Endothelial cell of umbilical vein (primary cell): ENCODE data around the gene MAGI3. TPM values are rescaled to one million over a fixed set of nuclear protein-coding genes. Genes with fewer than 3 reads are reported as not detected.

Experiments used
- BruUV-seq: library from RNA; stranded (reverse); fragments of 400-500 nt; replicated peaks from 2 replicates; lab custom pipeline; 2021; lab: Mats Ljungman, UMichigan
- CTCF ChIA-PET: fragments of 300-600, 350-600 bp; sonication (Branson Sonifier 250); formaldehyde crosslinking; loops from one replicate; lab custom pipeline; 2021; ENCODE audit warnings: antibody characterized with exemption, inconsistent platforms; lab: Charles Lee
- POLR2A ChIA-PET: fragments of 300-600, 350-600 bp; sonication (Branson Sonifier 250); formaldehyde crosslinking; loops from one replicate; lab custom pipeline; 2021; ENCODE audit warnings: antibody characterized with exemption, inconsistent platforms; lab: Charles Lee
- DNase-seq: peaks from one replicate; pipeline ENCODE4 v3.0.0-alpha.2; 2011; ENCODE audit warnings: low read depth, low spot score
- FAIRE-seq: peaks from 2 replicates; lab custom pipeline; 2011; peaks lifted over from hg19 to GRCh38; lab: Jason Lieb, UNC
- H2AFZ ChIP-seq: 2 replicates; pipeline ENCODE4 v1.6.0; 2012; ENCODE audit warnings: low read depth, low read length, control low read depth, inconsistent platforms
- H3K27ac ChIP-seq: 2 replicates; pipeline ENCODE4 v1.5.1; 2011; ENCODE audit warnings: low read depth, mild to moderate bottlenecking, control low read depth, low read length, moderate library complexity; ENCODE audit not compliant: insufficient read depth
- H3K27me3 ChIP-seq, 2 experiments: 2 replicates each; pipeline versions ENCODE4 v1.6.0 to v1.6.1; 2011; ENCODE audit warnings: low read length in 2 of 2, mixed read lengths in 1 of 2; ENCODE audit not compliant: control insufficient read depth in 2 of 2, insufficient read depth in 2 of 2
- H3K36me3 ChIP-seq, 2 experiments: 2 replicates in 1 of 2; 3 replicates in 1 of 2; pipeline ENCODE4 v1.5.1; 2011; ENCODE audit warnings: low read length in 2 of 2, mild to moderate bottlenecking in 1 of 2, moderate library complexity in 1 of 2; ENCODE audit not compliant: control insufficient read depth in 2 of 2, insufficient read depth in 2 of 2; ENCODE audit errors: extremely low read depth in 1 of 2
- H3K4me1 ChIP-seq: 3 replicates; pipeline ENCODE4 v1.5.1; 2011; ENCODE audit warnings: mild to moderate bottlenecking, low read length; ENCODE audit not compliant: control insufficient read depth, insufficient read depth; ENCODE audit errors: extremely low read depth
- H3K4me2 ChIP-seq: 2 replicates; pipeline ENCODE4 v1.6.1; 2011; ENCODE audit warnings: low read length, control low read depth, mixed read lengths; ENCODE audit not compliant: insufficient read depth
- H3K4me3 ChIP-seq, 3 experiments: fragments of 200-600 bp in 1 of 3; sonication (generic), shearing (Covaris generic) in 1 of 3; replicated peaks in 1 of 3; 2 replicates each; pipeline ENCODE4 v1.5.1; 2011 to 2016; ENCODE audit warnings: control low read depth in 3 of 3, low read length in 3 of 3, mild to moderate bottlenecking in 2 of 3, inconsistent platforms in 1 of 3, low read depth in 1 of 3, moderate library complexity in 1 of 3; ENCODE audit not compliant: insufficient read depth in 1 of 3
- H3K79me2 ChIP-seq: 2 replicates; pipeline ENCODE4 v1.6.0; 2012; ENCODE audit warnings: low read length, inconsistent platforms; ENCODE audit not compliant: control insufficient read depth, insufficient read depth
- H3K9ac ChIP-seq: replicated peaks from 2 replicates; pipeline ENCODE3; 2011; ENCODE audit warnings: low read length, control low read depth; ENCODE audit not compliant: insufficient read depth; ENCODE audit errors: extremely low read depth
- H3K9me1 ChIP-seq: replicated peaks from 3 replicates; pipeline ENCODE4 v1.6.0; 2011; ENCODE audit warnings: mild to moderate bottlenecking, low read length; ENCODE audit not compliant: control insufficient read depth, insufficient read depth; ENCODE audit errors: extremely low read depth
- H3K9me3 ChIP-seq: replicated peaks from 2 replicates; pipeline ENCODE4 v1.5.1; 2012; ENCODE audit warnings: low read length, inconsistent platforms; ENCODE audit not compliant: control insufficient read depth, insufficient read depth
- H4K20me1 ChIP-seq: replicated peaks from 2 replicates; pipeline ENCODE3; 2011; ENCODE audit warnings: mild to moderate bottlenecking, low read length; ENCODE audit not compliant: control insufficient read depth, insufficient read depth; ENCODE audit errors: extremely low read depth
- CTCF ChIP-seq, 2 donors: IDR thresholded peaks; 1 replicate in 1 of 2; 2 replicates in 1 of 2; pipeline ENCODE4 v1.5.1; 2011; ENCODE audit warnings: low read length in 2 of 2, mild to moderate bottlenecking in 2 of 2, moderate library complexity in 2 of 2, control low read depth in 1 of 2, inconsistent platforms in 1 of 2, low read depth in 1 of 2; ENCODE audit not compliant: insufficient read depth in 1 of 2; ENCODE audit errors: extremely low read depth in 1 of 2
- EZH2 ChIP-seq: IDR thresholded peaks from 2 replicates; pipeline ENCODE4 v1.6.1; 2012; ENCODE audit warnings: borderline replicate concordance, low read depth, mild to moderate bottlenecking, moderate library complexity, low read length, inconsistent platforms; ENCODE audit not compliant: severe bottlenecking
- FOS ChIP-seq: IDR thresholded peaks from 2 replicates; pipeline ENCODE4 v1.6.1; 2011; ENCODE audit warnings: mild to moderate bottlenecking, low read length, moderate library complexity, borderline replicate concordance; ENCODE audit not compliant: insufficient read depth
- GATA2 ChIP-seq: IDR thresholded peaks from 2 replicates; pipeline ENCODE4 v1.7.0; 2011; ENCODE audit warnings: low read depth, mild to moderate bottlenecking, moderate library complexity, mixed read lengths, low read length; ENCODE audit not compliant: insufficient read length, insufficient read depth
- JUN ChIP-seq: IDR thresholded peaks from 2 replicates; pipeline ENCODE4 v1.6.1; 2011; ENCODE audit warnings: borderline replicate concordance, low read depth; ENCODE audit not compliant: insufficient read length, insufficient read depth
- MAX ChIP-seq: IDR thresholded peaks from 2 replicates; pipeline ENCODE4 v1.6.1; 2011; ENCODE audit not compliant: insufficient read depth, insufficient read length
- MYC ChIP-seq: IDR thresholded peaks from one replicate; pipeline ENCODE4 v1.6.1; 2011; ENCODE audit warnings: mild to moderate bottlenecking, low read depth, low read length
- POLR2A ChIP-seq: IDR thresholded peaks from 2 replicates; pipeline ENCODE4 v1.6.1; 2012; ENCODE audit warnings: low read depth, mild to moderate bottlenecking, control low read depth, low read length
- POLR2AphosphoS5 ChIP-seq: IDR thresholded peaks from 2 replicates; pipeline ENCODE4 v1.6.1; 2012; ENCODE audit warnings: low read depth, mild to moderate bottlenecking, control low read depth, low read length, moderate library complexity; ENCODE audit not compliant: insufficient read depth
- dilution Hi-C: fragments of 300-500 bp; cut with MboI; formaldehyde crosslinking; loops from one replicate; pipeline ENCODE4 v1.15.0; 2019; ENCODE audit warnings: low sequenced_read_pairs; ENCODE audit not compliant: extremely low pct_ligation_motif_present
- intact Hi-C: fragments of 100-400 bp; cut with micrococcal nuclease; formaldehyde crosslinking; loops from one replicate; pipeline ENCODE4 v1.10.0; 2022
- polyA plus RNA-seq, 4 experiments: library from polyadenylated mRNA; depleted of rRNA in 3 of 4; stranded (reverse) in 3 of 4; unstranded in 1 of 4; fragments of >200 nt; gene quantifications; 2 replicates each; pipeline versions ENCODE4 v1.2.1 to v1.2.3, GENCODE V29; 2011 to 2012; ENCODE audit warnings: missing spikeins in 1 of 4
- total RNA-seq: library from RNA; stranded (reverse); gene quantifications from 2 replicates; pipeline ENCODE4 v1.2.3, GENCODE V29; 2021

MAGI3 gene
- total and polyA plus RNA-seq, 2 donors (not counting 3 experiments of a cell fraction or from before 2014, with no cell fraction given): 2.8 to 16.1 TPM

- intact Hi-C loops (no loop called here), dilution Hi-C loops (no loop called here)
- H2AFZ ChIP-seq: no peak overlapping the region
- no peak for DNase-seq
- FAIRE-seq: no peak
- no peaks in the 10 kb centered on the region for H4K20me1 ChIP-seq
- ChIA-PET POLR2A (no interaction called here), CTCF (no interaction called here)
- H3K36me3 ChIP-seq: no peaks in the 10 kb centered on the region
- TF ChIP-seq MAX (no peak), GATA2 (no peak), EZH2 (no peak), POLR2A (no peak), POLR2AphosphoS5 (no peak), MYC (no peak), JUN (no peak), FOS (no peak), CTCF (IDR thresholded peaks at IDR 0.05; ENCODE audit: extremely low read depth in 1 of 2, insufficient read depth in 1 of 2, low read depth in 1 of 2, low read length in 2 of 2) (no peak)
- no peak overlapping the region for H3K4me2 ChIP-seq
- H3K4me1 ChIP-seq: no peaks in the 10 kb centered on the region
- H3K9me1 ChIP-seq: no peaks in the 10 kb centered on the region
- H3K9me3 ChIP-seq: no peaks in the 10 kb centered on the region
- H3K27me3 ChIP-seq: no peaks in the 10 kb centered on the region
- no peak overlapping the region for H3K9ac ChIP-seq
- BruUV-seq: no TSS peak
- no peak overlapping the region for H3K4me3 ChIP-seq
- no peak overlapping the region for H3K27ac ChIP-seq
- H3K79me2 ChIP-seq: no peaks in the 10 kb centered on the region
These were observed 186.0 kb downstream of the MAGI3 start for GRCh38 chr1:113576271-113576670.
